Measurements from ENCODE around the gene RELT.

- TF ChIP-seq CTCF (IDR thresholded peaks at IDR 0.05) (no peak), POLR2A (IDR thresholded peaks at IDR 0.05) (no peak), EP300 (IDR thresholded peaks at IDR 0.05) (no peak)
Observed at GRCh38 chr11:73401217-73401923, 25.2 kb downstream of the RELT start.

Measured in tibial nerve (tissue), 4 donors.